GM18858 (cell line): ENCODE data around the gene L3MBTL4.
"Not testable (repeated sequence)": the region's sequence is repeated elsewhere in the genome, so short reads cannot be mapped to it uniquely, and the experiment has no call there.

ENCODE experiments used
- ATAC-seq: cut with Tn5 transposase; IDR thresholded peaks from one replicate; pipeline ENCODE4 v1.9.1; 2021; ENCODE audit not compliant: unreplicated experiment

Gene L3MBTL4

DNA sequence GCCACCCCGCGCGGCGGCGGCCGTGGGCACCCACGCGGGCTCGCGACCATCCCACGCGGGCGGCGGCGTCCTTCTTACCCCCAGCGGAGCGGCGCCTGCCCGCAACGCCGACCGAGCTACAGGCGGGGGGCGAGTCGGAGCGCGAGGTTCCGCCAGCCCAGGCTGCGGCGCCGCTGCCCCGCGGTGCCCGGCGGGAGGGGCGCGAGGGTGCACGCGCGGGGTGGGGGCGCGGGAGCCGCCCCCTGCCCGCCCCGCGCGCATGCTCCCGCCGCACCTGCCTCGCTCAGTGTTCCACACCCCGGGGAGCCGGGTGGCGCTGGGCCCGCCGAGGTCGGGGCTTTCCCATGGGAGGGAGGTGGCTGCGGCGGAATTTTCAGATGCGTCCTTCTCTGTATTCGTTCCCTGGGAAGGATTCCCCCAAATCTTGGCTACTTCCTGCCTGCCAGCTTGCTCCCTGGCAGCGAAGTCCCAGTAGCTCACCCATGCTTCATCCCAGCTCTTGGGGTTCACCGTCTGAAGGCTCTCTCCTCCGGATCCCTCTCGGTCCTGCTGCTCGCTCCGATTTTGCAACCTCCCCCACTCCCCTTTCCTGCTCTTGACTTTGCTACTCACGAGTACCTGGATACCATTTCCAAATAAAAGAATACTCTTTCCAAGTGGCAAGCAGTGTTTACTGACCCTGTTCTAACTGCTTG is at the start of gene L3MBTL4:
Gene L3MBTL4 (minus strand): TSS at position 189 of the 695 bp plus-strand sequence. CDS start 103,286 bp downstream, outside the sequence.
- peak; percentile 40 for ATAC-seq

DNA sequence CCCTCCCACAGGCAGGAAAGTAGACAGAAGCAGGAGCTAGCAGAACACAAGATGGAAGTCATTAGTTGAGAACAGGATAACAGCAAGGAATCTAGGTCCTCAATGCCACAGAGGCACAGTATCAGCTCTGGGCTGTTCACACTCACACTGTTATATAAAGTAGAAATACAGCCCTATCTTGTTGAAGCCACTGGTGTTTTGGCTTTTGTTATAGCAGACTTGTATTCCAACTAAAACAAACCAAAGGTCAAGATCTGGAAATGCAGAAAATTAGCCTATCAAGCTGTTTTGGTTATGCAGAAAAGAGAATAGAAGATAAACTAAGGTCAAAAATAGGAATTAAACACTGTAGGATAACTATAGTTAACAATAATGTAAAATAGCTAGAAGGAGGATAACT is 37.5 kb upstream of the L3MBTL4 start:
- ATAC-seq = no peak

DNA sequence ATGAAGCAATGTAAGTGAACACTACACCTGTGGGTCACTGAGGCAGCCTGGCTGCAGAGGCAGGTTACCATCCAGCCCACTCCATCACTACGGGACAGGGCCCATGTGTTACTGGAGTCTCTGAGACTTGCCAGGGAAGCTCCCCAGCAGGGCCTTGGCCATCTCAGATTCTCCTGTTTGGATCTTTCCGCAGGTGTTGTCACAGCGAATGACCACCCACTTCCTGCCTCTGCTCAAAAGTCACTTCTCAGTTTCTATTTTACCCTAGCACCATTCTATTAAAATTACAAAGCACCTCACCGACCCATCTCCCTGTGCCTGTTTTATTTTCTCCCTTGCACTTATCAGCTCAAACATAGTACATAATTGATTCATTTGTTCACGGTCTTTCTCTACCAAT is 34.5 kb upstream of the L3MBTL4 start:
- ATAC-seq = peak; percentile 70

DNA sequence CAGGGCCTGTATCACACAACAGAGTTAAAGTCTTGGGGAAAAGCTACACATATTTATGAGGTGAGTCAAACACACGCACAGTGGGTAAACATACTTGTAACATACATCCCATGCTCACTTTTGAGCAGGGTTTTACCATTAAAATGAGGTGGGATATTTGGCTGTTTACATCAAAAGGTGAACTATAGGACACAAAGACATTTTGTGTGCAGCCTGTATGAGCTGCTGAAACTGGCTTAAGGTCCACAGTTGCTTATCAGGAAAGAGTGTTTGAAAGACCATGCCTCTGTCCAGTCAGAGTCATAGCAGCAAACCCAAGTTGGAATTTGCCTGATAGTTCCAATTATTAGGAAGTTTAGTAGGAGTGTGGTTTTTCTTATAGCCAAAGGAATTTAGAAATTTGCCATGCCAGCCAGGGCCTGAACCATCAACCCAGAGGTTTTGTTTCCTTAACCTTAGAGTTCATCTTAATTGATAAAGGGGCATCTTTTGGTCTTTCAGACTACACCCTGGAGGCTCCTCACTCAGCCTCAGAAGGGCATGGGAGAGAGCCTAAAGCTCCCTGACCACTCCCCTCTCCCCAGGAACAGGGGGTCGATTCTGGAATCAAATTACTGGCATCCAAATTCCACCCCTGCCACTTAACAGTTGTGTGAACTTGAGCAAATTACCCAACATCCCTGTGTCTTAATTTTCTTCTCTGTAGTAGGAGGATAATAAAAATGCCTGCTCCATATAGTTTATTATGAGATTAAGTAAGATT is 29.9 kb upstream of the L3MBTL4 start:
- no peak for ATAC-seq

DNA sequence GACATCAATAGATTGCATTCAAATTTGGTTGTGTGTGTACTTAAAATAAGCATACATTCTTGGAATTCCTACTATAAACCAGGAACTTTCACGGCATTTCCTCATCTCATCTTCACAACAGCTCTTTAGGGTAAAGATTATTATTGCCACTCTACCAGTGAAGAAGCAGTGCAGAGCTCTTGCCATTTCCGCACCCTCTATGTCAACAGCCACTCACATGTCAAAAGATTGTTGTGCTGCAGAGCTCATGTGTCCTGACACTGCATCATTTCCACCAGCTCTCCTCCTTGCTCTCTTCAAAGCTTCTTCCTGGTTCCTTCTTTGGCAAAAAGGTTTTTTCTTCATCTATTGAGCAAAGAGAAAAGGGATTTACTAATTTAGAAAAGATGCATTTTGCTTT is 26.5 kb upstream of the L3MBTL4 start:
- ATAC-seq = no peak

DNA sequence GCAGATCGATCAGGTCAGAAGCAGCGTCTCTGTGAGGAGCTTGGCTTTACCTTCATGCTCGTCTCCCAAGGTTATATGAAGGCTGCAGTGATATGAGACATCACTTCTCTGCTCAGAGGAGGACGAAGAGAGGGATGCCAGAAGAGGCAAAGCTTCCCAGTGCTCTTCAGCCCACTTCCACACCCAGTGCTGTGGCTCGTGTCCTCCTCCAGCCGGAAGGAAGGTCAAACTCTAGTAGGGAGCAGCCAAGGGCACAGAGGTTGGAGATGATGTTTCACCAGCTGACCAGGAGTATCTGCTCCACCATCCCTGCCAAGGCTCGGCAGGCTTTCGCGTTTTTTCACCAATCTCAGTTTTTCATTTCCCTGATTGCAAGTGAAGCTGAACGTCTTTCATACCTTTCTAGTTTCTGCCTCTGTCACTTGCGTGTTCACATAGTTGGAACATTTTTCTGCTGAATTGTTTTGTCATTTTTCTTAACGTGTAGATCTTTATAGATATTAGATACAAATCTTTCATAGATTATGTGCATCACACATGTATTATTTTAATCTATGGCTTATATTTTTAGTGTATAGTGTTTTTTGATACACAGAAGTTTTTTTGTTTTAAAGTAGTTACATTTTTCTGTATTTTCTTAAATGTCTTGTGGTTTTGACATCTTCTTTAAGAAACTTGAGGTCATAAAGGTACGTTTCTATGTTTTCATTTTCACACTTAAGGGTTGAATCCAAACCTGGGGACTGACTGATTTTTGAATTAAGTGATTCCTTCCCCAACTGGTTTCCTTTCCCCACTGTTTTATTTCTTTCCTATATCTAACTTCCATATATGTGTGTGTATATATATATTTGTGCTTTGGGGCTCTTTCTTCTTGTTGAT is 23.5 kb upstream of the L3MBTL4 start:
- no peak for ATAC-seq

DNA sequence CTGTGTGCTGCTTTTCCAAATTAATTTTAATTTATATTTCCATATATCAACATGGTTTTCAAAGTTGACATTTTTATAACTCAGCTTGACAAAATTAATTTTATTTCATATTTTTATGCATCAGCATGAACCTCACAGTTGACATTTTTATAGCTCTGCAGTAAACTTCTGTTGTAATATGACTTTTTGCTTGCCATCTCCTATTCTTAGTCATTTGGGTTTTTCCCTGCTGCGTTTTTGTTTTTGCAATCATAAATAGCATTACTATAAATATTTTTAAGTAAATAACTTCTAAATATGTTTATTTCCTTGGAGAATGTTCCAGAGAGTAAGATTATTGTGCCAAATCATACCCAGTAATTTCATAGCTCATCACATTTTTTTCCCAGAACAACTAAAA is 21.0 kb upstream of the L3MBTL4 start:
- ATAC-seq = no peak

DNA sequence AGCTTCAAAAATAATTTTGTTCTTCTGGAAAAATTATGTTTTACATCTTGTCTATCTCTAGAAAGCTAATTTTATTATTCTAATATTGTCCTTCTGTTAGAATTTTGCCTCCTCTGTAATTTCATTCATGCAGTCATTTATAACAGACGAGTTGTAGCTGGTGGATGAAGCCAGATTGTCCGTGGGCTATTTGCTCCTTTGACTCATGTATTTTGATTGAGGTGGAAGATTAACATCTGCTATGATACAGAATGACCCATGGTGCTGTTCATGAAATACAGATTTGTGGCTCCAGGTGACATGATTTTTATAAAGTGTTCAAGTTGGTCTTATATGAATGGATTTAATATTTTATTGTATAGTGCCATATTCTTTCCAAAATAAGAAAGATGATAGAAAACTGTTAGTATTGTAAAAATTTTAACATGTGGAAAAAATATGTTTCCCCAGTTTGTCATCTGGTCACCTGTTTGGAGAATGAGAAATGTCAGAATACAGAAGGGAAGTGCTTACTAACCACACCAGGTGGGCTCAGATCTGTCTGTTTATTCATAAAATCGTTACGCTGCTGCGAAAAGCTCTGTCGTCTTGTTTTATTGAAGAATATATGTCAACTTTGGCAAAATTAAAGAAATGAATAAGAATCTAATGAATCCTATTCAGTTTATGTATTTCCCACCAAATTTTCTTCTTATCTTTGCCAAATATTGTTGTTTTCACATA is 20.4 kb upstream of the L3MBTL4 start:
- no peak for ATAC-seq

DNA sequence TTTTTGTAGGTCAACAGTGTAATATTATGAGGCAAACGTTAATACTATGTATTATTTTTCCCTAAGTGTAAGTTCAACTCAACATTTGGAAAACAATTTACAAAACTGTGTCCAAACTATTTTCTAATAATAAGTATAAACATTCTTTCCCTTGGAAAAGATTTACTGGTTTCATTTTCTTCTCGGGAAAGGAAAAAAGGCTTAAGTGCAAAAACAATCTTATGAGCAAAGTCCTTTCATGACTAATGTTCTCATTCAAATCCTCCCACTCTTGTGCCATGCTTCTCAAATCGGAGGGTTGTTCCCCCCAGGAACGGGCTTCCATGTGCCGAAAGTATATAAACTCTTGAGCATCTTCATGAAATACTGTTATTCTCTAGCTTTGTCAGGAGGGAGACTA is 19.8 kb upstream of the L3MBTL4 start:
- no peak for ATAC-seq

DNA sequence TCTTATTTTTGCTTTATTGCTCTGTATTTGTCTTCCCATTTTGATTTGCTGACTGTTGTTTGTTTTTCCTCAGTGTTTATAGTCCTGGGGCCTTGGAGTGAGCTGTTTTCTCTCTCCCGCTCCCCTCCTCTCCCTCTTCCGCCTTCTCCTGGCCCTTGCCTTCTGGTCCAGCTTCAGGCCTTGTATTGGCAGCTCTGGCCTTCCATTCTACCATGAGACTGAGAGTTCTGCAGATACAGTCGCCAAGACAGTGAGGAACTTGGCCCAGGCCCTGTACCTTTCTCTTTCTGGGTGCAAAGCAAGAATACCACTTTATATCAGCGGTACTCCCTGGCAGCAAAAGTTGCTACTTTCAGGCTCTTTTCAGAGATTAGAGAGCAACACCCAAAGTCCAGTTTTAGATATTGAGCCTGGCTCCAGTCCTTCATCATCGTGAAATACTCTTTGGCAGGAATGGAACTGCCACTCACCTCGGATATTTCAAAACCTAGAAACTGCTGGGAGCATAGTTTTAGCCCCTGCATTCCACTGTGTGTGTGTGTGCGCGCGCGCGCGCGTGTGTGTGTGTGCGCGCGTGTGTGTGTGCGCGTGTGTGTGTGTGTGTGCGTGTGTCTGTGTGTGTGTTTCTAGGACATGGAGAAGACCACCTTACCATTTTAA is 17.1 kb upstream of the L3MBTL4 start:
- no peak for ATAC-seq

DNA sequence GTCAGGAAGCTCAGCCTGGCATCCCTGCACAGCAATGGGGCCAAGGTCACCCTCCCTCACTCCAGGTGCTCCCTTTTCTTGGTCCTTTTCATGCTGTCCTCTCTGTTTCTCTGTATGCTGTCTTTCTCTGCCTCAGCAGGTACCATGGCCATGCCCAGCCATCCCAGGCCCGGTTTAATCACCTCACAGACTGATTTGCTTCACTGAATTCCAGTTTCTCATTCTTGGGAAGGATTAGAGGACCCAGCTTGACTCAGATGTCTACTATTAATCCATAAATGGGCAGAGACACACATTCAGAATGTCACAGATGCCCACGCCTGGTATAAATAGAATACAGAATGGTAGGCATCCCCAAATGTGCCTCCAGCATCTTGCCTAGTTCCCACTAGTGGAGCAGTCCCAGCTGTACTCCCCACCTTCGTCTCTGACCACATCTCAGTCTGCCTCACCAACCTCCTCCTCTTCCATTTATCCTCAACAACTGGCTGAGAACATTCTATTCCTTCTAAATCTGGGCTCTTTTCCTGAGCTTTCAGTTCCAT is 14.2 kb upstream of the L3MBTL4 start:
- ATAC-seq = no peak

DNA sequence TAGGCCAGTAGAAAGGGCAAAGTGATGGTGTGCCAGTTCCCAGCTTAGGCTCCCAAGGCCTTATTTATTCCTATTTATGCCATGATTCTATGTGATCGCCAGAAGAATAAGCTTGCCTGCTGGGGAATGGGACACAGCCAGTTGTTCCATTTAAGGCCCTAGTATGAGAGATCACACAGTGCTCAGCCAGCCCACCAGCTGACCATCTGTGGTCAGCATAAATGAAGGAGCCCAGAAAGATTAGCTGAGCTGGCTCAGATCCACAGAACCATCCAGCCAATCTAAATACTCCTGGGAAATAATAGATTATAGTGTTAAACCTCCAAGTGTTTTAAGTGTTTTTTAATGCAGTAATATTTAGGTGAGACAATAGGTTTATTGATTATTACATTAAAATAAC is 12.6 kb upstream of the L3MBTL4 start:
- ATAC-seq = no peak

DNA sequence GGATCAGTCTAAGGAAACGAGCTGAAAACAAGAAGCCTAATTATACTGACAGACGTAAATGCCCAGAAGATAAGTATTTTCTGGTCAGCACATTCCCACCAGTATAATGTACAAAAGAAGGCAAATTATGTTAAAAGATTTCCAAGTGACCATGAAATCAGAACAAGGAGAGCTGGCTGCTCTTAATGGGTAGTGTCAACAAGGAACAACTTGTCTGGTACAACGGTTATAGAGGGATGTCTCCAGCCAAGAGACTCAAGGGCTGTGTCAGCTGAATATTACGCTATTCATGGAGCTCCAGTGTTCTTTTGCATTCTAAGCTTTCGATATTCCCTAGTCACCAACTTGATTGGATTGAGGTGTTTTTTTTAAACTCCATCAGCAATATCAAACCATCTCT is 8.6 kb upstream of the L3MBTL4 start:
- no peak for ATAC-seq

DNA sequence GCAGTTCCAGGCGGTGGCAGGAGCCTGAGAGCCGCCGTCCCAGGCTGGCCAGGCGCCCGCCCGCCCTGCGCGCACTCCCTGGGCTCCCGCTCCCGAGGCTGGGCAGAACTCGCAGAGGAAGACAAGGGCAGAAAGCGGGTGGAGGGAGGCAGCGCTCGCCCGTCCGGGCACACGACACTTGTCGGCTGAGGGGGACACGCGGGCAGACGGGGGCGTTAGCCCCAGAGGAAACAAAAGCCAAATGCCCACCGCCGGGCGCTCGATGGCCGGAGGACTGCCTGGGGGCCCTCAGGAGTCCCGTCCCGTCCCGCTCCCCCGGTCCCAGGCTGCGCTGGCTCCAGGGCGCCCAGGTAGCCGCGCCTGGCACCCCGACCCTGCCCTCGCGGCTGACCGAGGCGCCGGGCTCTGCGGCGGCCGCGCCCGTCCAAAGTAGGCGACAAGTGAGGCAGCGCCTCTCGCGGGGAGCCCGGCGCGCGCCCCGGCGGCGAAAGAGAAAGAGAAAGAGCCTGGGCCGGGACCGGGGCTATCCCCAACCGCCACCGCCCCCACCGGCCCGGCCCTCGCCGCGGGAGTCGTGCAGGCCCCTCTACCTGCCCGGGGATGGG is 491 bp downstream of the L3MBTL4 start:
- ATAC-seq = peak; percentile 63

DNA sequence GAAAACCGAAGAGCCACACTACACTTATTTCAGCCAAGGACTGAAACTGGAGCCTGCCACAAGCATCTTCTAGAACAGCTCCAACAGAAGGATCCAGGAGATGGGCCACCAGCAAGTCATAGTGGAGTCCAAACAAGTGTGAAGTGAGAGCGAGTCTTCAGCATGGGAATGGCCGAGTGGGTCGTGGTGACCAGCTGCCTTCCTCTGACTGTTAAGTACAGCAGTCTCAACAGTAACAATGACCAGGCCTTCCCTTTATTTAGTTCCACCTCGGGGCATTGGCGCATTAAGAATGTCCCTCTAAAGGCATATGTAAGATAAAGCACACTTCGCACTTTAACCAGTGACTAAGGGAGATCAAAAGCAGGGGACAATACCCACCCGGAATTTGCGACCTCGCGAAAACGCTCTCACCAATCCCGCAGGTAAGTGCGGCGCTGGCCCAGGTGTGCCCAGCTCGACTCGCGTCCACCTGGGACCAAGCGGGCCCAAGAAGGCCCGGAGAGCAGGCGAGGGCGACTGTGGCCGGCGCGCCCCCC is 1.1 kb downstream of the L3MBTL4 start:
- no peak for ATAC-seq

DNA sequence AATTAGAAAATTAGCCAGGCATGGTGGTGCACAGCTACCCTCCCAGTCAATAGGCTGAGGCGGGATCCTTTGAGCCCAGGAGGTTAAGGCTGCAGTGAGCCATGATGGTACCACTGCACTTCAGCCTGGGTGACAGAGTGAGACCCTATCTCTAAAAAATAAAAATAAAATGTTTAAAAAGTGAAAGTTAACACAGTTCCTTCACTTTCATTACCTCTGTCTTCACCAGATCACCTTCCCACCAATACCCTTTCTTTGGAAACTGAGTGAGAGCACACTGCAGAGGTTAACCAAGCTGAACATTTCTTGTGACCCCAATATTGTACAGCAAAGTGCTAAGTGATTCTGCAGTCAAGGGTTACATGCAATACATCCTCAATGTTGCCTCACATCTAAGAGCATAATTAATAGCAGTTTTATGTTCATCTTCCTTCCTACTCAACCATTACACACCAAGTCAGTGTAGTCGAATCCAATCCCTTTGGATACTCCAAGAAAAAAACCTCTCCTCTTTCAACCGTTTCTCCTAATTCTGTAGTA is 1.7 kb downstream of the L3MBTL4 start:
- no peak for ATAC-seq

DNA sequence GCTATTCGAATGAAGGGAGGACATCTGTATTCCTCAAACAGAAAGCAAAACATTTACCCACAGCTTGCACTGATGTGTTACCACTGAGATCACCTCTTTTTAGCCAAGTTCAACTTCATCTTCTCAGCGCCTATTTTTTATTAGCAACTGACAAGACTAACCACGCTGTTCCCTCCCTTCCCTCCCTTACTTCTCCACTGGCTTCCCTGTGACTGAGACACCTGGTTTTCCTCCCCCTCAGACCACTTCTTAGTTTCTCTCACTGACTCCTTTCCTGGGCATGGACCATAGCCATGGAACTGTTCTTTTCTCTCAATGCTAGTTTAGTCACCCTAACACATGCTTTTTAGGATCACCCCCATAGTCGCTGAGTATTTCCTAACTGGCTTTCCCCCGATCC is 3.3 kb downstream of the L3MBTL4 start:
- no peak for ATAC-seq

DNA sequence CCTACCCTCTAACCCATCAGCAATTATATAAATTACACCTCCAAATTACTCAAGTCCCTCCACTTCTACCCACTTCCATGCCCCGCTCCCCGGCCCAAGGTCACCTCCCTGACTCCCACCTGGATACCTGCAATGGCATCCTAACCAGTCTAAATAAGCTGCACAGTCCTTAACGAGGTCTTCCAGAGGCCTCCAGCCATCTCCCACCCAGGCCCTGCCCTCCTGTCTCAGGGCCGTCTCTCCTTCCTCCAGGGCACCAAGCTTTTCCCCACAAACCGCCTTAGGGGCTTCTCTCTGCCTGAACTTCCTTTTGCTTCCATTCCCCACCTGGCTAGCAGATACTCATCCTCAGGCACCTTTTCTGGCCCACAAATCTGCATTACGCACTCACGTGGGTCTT is 4.8 kb downstream of the L3MBTL4 start:
- no peak for ATAC-seq

DNA sequence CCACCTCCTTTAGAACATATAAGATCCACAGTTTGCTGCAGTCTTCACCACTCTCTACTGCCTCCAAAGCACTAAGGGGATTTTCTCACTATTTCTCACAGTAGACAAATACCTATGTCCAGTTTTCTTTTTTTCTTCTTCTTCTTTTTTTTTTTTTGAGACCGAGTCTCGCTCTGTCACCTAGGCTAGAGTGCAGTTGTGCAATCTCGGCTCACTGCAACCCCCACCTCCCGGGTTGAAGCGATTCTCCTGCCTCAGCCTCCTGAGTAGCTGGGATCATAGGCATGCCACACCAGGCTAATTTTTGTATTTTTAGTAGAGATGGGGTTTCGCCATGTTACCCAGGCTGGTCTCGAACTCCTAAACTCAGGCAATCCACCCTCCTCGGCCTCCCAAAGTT is 6.2 kb downstream of the L3MBTL4 start:
- not testable (repeated sequence) for ATAC-seq
